NCI-H2227 (cell line): ENCODE results near the gene VWDE.

ENCODE experiments used
- DNase-seq: peaks from one replicate; lab custom pipeline; 2025; ENCODE audit not compliant: unreplicated experiment; lab: John Stamatoyannopoulos, UW

Gene VWDE

DNA sequence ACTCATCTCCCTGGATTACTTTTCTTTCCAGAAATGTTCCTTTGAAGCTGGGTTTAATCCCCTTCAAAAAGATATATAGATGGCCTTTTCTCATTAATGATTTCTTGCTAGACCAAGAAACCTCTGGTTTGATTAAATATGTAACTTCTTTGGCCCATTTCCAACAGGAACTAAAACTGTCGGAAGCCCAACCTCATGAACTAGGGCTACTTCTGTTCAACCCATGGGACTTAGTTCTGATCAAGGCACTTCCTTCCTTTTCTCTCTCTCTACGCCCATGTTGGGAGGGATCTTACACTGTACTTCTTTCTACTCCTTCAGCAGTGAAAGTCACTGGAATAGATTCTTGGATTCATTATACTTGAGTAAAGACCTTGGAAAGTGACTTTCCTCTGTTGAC, 109.0 kb downstream of the VWDE start:
- no peak for DNase-seq

DNA sequence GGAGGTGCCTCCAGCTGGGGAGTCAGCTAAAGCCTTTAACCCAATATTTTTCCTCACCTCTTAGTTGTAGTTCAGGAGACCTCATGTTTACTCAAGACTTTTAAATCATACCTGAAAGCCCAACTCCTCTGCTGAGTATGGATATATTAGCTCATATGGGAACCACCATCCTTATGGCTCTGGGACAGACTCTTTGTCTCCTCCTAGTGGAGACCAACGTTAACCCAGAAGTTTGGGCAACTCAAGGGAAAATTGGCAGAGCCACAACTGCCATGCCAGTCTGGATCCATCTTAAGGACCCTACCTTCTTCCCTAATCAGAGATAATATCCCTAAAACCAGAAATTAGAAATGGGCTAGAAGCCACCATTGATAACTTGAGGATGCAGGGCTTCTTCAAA, 111.8 kb downstream of the VWDE start:
- no peak for DNase-seq

DNA sequence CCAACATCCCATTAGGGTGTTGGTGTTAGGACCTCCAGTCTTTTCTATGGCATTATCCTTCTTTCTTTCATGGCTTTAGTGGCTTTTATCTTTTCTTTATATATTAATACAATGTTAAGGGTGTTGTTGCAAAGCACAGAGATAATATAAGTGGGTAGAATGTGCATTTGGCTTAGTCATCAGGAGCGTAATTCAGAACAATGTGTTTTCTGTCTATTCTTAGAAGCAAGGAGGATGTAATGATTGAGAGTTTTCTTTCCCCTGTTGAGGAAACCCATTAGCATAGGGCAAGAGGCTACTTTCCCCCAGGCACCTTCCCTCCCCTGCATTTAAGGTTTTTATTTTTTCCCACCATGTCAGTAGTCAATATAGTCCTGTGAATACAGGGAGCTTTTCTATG, 112.9 kb downstream of the VWDE start:
- DNase-seq, result no peak

DNA sequence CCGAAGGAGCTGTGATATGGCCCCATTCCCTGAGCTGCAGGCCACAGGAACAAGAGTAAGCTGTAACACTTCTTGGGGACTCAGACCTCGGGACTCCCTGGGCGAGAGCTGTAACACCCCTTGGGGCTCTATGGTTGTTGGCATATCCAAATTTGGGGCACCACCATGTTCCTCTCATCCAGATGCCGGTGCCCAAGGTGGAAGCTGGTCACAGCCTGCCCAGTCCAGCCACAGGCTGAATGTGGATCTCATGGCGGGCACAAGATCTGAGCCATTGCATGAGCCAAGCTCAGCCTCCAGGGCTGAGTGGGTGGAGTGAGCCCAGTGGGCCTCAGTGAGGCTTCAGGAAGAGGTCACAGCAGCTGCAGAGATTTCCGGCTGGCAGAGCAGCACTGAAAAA, 113.7 kb downstream of the VWDE start:
- no peak for DNase-seq

DNA sequence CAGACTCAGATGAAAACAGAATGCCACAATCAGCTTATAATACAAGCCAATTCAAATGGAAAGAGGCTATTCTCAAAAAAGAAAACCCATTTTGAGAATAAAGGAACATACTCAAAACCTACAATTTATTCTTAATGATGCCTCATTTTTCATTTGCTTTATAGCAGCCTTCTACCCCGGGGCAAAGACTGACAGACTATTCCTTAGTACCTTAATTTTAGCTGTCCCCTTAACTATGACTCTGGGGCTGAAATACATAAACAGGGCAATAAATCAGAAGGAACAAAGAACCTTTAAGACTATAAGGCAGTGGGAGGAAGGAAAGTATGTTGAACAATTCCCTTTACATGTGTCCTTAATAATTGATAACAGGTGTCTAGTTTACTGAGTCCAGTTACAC, 115.8 kb downstream of the VWDE start:
- DNase-seq, result peak; percentile 87

DNA sequence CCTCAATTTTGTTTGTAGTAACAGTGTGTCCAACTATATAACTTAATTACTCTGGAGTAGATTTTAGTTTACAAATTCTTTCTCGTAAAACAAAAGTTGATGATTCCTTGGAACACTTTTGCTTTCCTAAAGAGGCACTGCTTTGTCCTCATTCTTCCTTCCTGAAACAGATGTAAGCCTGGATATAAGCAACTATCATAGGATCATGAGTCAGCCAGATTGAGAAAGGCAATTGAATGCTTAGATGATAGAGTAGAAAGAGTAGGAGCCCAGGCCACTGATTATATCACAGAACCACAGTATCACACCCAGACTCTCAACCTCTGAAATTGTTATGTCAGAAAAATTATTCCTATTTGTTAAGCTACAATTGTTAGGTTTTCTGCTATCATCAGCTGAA, 122.6 kb downstream of the VWDE start:
- no peak for DNase-seq
